Stimulated activated naive CD4-positive, alpha-beta T cell (primary cell): Measurements from ENCODE around the gene ZNF771.

Experiments
- DNase-seq, 6 experiments: peaks; one replicate each; lab custom pipeline; 2025; lab: John Stamatoyannopoulos, UW

The ZNF771 gene

DNA sequence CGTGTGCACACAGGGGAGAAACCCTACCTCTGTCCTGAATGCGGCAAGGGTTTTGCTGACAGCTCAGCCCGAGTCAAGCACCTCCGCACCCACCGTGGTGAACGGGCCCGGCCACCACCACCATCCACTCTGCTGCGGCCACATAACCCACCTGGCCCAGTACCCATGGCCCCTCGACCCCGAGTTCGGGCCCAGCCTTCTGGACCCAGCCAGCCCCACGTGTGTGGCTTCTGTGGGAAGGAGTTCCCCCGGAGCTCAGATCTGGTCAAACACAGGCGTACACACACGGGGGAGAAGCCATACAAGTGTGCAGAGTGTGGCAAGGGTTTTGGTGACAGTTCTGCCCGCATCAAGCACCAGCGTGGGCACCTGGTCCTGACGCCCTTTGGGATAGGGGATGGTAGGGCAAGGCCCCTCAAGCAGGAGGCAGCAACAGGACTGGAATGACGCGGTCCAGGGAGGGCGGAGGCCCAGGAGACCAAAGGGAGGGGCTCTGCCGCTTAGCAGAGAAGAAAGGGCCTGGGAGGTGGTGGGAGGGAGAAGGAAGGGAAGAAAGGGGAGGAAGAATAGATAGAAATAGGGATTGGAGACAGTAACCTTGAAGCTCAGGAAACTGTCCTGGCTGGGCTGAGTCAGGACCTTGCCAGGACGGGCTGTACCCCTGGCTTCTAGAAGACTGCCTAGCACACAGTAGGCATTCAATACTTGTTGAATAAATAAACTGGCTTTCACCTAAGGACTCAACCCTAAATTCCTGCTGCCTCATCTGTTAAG, 8.6 kb upstream of the ZNF771 start:
- DNase-seq: no peak

DNA sequence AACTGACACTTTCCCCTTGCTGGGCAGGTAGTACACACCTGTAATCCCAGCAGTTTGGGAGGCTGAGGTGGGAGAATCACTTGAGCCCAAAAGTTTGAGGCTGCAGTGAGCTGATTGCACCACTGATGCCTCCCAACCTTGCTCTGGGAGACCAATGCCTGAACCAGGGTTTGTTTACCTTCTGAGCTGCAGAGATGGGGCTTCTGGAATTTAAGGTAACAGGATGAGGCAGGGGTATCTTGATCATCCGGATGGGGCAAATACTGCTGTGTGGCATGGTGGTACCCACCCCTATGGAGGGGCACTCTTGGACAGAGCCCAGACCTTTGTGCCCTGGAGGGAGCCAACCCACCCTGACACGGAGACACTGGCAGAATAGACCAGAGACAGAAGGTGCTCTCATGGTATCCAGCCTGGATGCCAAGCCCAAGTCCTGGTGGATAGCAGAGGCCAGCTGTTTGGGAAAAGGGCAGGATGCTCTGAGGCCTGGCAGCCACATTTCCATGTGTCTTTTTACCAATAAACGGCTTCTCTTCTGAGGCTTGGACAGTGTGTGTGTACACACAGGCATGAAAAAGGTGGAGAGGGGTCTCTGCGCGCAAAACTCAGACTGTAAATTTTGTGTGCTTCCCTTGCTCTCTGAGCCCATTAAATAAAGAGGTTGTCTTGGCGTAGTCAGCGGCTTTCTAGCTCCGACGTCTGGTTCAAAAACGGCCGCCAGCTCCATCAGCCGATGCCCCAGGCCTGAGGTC, 7.8 kb upstream of the ZNF771 start:
- no peak for DNase-seq

DNA sequence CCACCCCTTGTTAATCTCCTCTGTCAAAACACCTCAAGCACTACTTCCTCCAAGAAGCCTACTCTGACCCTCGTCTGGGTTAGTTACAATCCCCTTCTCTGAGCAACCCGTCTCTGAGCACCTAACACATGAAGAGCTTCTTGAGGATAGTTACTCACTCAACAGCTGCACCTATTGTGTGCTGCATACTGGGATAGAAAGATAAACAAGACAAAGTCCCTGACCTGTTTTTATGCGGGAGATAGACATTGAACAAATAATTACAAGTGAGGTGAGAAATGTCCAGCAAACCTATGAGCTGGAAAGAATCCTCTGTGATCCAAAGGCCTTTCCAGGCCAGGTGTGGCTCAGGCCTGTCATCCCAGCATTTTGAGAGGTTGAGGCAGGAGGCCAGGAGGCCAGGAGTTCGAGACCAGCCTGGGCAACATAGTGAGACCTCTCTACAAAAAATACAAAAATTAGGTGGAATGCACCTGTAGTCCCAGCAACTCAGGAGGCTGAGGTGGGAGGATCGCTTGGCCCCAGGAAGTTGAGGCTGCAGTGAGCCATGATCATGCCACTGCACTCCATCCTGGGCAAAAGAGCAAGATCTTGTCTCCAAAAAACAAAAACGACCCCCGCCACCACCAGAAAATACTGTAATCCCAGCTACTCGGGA, 5.5 kb upstream of the ZNF771 start:
- no peak for DNase-seq

DNA sequence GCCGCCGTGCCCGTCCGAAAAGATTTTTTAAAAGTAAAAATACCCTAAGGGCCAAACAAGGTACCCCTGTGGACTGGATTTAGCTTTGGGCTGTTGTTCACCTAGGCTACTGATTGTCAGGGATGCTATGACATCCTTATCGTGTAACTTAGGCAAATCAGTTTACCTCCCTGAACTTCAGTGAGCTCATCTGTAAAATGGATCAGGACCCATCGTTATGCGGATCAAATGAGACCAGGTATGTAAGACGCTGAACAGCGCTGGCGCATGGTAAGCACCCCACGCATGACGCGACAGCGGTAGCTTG, 658 bp upstream of the ZNF771 start:
- DNase-seq: no peak

DNA sequence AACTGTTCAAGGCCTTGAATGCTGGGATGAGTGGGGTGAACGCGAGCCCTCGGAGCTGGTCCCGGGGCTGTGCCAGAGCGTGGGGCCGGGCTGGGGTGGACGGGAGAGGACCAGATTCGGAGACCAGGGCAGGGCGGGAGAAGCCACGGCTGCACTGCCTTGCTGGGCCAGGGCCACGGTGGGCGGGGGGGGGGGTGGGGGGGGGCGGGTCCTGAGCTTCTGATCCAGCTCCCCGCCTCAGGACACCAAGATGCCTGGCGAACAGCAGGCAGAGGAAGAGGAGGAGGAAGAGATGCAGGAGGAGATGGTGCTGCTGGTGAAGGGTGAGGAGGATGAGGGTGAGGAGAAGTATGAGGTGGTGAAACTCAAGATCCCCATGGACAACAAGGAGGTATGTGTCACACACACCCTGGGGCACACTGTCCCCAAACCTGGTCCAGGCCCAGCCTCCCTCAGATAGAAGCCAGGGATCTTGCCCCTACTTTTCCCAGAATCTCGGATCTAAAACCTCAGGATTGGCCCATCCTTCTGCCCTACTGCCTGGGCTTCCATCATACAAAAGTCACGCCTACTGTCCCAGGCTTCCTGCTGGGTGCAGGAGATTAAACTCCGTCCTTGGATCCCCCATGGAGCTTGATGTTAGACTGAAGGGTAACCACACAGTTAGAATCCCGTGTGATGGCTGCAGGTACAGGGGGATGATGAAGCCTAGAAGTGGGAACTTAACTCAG, 563 bp downstream of the ZNF771 start:
- peak in 1 of 6 experiments; percentile 26 for DNase-seq

DNA sequence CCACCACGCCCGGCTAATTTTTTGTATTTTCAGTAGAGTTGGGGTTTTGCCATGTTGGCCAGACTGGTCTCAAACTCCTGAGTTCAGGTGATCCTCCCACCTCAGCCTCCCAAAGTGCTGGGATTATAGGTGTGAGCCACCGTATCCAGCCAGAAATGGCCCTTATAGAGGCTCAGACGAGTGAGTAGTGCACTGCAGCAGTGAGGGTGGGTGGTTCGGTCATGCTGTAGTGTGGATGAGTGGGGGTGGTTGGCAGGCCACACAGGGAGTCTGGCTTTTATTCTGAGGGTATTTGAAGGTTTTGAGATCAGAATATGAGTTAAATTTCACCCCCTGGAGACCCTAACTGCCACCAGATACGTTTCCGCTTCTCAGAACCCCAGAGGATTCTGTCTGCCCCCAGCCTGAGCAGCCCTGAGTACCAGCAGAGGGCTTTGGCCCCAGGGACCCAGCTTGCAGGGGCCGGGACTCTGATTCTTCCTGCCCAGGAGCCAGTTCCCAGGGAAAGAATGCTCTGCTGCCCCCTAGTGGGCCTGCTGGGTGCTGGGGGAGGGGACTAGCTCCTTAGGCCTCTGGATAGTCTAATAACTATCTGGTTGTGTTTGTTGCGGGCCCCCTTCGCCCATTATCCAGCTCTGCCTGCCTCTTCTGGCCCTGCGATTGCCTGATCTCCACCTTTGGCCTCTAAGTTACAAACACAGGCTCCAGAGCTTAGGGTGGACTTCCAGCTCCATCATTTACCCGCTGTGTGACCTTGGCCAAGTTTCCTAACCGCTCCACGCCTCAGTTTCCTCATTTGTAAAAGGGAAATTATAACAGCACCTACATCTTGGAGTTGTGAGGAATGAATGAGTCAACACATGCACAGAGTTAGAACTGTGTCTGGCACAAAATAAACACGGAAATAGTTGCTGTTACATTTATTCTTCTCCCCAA, 2.0 kb downstream of the ZNF771 start:
- peak; percentile 77 to 94 (median 88) for DNase-seq

DNA sequence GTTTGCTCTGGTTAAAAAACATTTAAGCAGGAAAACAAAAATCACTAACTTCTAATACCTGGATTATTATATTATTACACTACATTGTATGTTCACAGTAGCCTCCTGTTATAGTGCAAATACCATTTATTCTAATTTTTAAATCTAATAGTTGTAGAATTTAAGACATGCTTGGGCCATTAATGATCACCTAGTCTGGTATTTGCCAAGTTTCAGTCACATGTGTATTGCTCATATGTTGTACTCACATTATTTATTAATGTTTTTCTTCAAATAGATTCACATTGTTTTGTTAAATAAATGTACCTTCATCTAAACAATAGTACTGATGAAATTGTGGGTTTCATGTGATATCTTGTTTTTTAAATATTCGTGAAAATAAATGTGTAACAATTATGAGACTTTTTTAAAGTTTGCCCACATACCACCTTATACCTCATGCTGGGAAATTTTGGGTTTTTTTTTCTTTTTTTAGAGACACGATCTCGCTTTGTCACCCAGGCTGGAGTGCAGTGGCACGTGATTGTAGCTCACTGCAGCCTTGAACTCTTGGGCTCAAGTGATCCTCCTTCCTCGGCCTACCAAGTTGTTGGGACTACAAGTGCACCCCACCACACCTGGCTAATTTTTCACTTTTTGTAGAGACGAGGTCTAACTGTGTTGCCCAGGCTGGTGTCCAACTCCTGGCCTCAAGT, 5.9 kb downstream of the ZNF771 start:
- DNase-seq: no peak

DNA sequence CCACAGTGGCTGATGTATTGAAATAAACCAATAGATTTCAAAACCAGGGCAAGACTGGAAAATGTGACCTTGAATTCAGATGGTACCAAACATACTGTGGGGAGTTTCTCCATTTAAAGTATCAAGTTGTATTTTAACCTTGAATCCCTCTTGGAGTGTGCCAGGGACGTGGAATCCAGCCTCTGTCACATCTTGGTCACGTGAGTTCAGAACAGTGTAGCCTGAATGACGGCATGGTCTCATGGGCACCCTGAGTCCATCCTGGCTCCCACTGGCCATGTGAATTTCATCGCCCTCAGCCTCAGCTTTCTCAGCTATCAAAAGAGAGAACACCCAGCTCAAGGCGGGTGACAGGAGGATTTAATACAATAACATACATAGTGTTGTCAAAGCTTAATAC, 6.8 kb downstream of the ZNF771 start:
- no peak for DNase-seq

DNA sequence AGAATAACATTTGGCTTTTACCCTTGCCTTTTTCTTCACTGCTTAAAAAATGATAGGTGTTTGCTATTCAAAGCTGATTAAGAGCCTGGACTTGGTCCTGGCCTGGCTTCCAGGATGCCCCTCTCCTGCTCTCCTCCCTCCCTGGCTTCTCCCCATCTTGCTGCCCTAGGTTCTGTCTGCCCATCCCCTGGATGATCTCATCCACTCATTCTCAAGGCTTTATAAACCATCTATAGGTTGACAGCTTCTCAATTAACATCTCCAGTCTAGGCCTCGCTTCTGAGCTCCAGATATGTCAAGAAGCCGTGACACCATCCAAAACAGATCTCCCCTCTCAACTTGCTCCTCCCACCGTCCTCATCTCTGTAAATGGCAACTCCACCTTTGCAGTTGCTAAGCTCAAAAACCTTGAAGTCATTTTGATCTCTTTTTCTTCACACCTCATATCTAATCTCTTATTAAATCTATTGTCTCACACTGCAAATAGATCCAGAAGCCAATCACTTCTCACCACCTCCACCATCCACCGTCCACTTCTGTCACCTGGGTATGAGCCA, 8.7 kb downstream of the ZNF771 start:
- DNase-seq: no peak

DNA sequence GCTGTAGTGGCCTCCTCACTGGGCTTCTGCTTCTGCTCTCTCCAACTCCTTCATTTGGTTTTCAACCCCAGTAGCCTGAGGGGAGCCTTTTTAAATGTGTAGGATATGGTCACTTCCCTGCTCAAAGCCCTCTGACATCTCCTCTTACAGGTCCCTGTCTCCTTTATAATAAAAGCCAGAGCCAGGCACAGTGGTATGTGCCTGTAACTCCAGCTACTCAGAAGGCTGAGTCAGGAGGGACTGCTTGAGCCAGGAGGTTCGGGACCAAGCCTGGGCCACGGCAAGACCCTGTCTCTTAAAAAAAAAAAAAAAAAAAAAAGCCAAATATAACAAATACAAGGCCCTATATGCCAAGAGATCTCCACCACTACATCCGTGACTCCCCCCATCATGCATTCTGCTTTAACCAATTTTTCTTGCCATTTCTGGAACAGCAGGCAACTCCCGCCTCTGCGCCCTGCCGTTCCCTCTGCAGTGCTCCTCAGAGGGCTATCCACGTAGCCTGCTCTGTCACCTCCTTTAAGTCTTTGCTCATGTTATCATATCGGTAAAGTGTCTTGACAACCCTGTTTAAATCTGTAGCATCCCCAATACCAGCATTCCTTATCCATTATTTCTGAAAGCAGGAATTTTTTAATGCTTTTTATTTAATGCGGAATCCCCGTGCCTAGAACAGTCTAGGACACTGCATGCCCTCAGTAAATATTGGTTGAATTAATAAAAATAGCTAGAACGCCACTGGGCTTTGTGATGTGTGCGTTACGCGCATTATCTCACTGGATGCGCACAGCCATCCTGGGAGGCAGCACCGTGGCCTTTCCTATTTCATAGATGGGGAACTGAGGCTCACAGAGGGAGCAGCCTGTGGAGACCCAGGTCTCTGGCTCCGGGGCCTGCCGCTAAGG, 9.5 kb downstream of the ZNF771 start:
- DNase-seq: no peak

DNA sequence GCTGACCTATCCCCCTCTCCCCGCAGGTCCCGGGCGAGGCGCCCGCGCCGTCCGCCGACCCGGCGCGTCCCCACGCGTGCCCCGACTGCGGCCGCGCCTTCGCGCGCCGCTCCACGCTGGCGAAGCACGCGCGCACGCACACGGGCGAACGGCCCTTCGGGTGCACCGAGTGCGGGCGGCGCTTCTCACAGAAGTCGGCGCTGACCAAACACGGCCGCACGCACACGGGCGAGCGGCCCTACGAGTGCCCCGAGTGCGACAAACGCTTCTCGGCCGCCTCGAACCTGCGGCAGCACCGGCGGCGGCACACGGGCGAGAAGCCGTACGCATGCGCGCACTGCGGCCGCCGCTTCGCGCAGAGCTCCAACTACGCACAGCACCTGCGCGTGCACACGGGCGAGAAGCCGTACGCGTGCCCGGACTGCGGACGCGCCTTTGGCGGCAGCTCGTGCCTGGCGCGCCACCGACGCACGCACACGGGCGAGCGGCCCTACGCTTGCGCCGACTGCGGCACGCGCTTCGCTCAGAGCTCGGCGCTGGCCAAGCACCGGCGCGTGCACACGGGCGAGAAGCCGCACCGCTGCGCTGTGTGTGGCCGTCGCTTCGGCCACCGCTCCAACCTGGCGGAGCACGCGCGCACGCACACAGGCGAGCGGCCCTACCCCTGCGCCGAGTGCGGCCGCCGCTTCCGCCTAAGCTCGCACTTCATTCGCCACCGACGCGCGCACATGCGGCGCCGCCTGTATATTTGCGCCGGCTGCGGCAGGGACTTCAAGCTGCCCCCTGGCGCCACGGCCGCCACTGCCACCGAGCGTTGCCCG, 10.3 kb downstream of the ZNF771 start:
- peak; percentile 79 to 91 (median 84) for DNase-seq

DNA sequence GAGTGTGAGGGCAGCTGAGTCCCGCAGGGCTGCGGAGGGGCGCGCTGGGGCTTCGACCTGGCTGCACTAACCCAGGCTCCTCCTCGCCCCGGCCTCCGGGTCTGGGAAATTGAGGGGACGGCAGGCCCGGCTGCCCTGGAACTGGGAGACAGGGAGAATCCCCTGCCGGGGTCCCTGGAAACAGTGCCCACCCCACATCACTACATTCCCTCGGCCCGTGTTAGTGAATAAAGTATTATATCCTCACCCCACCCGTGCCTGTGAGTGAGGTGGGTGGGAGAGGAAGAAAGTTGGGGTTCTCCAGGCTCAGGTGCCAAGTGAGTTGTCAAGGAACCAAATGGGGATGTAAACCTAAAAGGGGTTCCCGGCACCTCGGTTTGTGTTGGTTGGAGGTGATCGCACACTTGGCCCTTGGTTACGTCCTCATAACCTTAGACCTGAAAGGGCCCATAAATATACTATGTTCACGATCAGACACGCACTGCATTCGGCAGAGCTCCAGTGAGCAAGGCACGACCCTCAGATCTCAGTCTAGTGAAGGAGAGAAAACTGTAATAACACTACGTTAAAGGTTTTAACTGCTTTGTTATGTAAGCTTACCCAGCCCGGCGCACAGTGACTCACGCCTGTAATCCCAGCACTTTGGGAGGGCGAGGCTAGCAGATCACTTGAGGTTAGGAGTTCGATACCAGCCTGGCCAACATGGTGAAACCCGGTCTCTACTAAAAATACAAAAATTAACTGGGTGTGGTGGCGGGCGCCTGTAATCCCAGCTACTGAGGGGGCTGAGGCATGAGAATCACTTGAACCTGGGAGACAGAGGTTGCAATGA, 11.2 kb downstream of the ZNF771 start:
- DNase-seq: peak in 1 of 6 experiments; percentile 22

DNA sequence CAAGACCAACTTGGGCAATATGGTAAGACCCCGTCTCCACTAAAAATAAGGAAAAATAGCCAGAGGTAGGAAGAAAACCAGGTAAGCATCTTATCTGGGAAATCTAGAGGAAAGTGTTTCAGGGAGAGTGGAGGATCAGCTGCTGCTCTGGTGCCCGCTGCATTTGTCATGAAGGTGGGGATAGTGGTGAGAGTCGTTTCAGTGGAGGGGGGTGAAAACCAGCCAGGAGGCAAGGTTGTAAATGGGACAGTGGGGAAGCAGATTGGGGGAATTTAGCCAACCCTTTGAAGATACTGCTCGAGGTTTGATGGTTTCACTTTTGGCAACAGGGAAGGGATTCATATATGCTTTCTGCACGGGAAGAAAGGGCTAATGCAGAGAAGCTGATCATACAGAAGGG, 13.6 kb downstream of the ZNF771 start:
- DNase-seq: no peak

DNA sequence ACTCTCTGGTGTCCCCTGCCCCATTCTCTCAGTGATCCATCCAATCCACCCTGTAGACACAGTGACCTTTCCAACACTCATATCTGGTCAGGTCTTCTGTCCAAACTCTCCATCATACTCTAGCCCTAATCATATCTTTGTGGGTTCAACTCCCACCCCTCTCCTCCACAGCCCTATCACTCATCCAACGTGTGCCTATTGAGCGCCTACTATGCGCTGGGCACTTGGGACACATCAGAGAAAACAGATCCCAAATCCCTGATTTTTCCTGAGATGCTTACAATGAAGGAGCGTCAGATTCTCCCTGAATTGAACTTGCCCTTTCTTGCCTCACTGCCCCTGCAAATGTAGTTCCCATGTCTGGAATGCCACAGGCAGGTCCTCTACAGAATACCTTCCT, 20.6 kb downstream of the ZNF771 start:
- DNase-seq: no peak

DNA sequence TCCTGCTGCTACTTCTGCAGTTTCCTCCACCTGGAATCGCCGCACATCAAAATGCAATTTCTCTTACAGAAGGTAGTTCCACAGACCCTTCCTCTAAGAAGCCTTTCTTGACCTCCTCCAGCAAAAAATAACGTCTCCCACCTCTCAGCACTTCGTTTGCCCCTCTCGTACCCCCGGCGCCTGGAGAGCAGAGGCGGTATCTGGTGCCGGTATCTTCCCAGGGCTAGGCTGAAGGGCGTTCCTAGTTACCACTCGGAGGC, 21.9 kb downstream of the ZNF771 start:
- DNase-seq: peak in 1 of 6 experiments; percentile 26

DNA sequence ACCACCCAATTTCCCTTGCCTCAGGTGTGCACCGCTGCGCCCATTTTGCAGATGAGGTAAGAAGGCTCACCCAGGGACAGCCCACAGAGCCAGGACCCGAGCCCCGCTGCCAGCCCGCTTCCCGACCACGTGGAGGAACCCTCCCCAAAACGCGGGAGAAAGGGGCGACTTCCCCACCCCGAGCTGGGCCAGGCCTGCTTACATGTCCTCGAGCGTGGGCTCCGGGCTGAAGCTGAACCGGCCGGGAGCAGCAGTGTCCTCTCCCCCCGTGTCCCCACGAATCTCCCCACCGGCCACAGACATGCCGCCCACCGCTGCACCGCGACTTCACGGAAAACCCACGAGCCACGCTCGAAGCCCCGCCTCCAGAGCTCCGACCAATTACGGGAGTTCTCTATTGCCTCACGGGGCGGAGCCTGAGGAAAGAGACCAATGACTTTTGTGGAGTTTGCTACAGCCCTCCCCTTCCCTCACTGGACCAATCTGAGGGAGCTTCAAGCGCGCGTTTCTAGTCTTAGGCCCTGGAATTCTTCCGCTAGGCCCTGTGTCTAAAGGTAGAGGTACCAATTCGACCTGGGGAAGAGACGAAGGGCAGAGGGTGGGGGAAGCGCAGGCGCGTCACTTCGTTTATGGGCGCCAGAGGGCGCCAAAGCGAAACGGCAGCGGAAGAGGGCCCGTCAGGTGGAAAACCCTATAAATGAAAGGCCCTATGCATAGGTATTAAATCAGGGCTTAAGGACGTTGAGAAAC, 22.4 kb downstream of the ZNF771 start, which contains the start of gene DCTPP1:
Gene DCTPP1 (minus strand): TSS at position 353 of the 750 bp plus-strand sequence. CDS start 50 bp downstream, at position 303.
- peak; percentile 93 to 98 (median 96) for DNase-seq

DNA sequence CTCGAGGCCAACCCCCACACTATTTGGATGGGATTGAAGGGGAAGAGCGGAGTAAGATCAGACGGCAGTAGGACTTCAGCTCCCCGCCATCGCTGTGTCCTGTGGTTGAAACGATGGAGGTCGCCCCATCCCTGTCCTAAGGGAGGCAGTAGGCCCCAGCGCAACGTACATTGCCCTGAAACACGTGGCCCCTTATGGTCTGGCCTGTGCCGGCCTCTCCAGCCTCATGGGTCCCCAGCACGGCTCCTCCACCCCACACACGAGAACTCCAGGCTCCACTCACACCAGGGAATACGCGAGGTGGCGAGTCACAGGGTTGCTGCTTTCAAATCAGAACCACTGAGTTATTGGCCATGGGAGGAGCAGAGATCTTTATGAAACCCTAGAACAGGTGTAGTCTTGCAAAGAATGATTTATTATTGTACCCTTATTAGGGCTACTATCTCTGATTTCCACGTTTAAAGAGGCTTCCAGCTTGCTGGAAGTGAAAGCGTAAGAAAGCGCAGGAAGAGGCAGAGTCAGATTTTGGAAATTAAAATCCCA, 23.1 kb downstream of the ZNF771 start:
- no peak for DNase-seq
